HUES48 (cell line): Measurements from ENCODE around the gene LCAT.
A peak's percentile ranks its signal among the peaks of the same experiment; 100 is the strongest.
"Not testable (repeated sequence)": the region's sequence is repeated elsewhere in the genome, so short reads cannot be mapped to it uniquely, and the experiment has no call there.

Experiments
- H3K27ac ChIP-seq: one replicate; pipeline ENCODE4 v1.7.0; 2013; ENCODE audit warnings: low read depth, low read length, inconsistent platforms
- H3K27me3 ChIP-seq: 2 replicates; pipeline ENCODE4 v1.6.1; 2013; ENCODE audit warnings: mild to moderate bottlenecking, low read length; ENCODE audit not compliant: control insufficient read depth, insufficient read depth
- H3K36me3 ChIP-seq: 2 replicates; pipeline ENCODE4 v1.6.1; 2013; ENCODE audit warnings: low read length; ENCODE audit not compliant: control insufficient read depth, insufficient read depth
- H3K4me1 ChIP-seq: 2 replicates; pipeline ENCODE4 v1.6.1; 2013; ENCODE audit warnings: mild to moderate bottlenecking, low read length; ENCODE audit not compliant: control insufficient read depth, insufficient read depth
- H3K4me3 ChIP-seq: 2 replicates; pipeline ENCODE4 v1.5.1; 2013; ENCODE audit warnings: mild to moderate bottlenecking, low read depth, low read length
- H3K9ac ChIP-seq: 2 replicates; pipeline ENCODE4 v1.6.1; 2013; ENCODE audit warnings: mild to moderate bottlenecking, low read depth, low read length, moderate library complexity
- H3K9me3 ChIP-seq: 2 replicates; pipeline ENCODE4 v1.6.1; 2013; ENCODE audit warnings: low read length; ENCODE audit not compliant: control insufficient read depth, insufficient read depth

LCAT gene

DNA sequence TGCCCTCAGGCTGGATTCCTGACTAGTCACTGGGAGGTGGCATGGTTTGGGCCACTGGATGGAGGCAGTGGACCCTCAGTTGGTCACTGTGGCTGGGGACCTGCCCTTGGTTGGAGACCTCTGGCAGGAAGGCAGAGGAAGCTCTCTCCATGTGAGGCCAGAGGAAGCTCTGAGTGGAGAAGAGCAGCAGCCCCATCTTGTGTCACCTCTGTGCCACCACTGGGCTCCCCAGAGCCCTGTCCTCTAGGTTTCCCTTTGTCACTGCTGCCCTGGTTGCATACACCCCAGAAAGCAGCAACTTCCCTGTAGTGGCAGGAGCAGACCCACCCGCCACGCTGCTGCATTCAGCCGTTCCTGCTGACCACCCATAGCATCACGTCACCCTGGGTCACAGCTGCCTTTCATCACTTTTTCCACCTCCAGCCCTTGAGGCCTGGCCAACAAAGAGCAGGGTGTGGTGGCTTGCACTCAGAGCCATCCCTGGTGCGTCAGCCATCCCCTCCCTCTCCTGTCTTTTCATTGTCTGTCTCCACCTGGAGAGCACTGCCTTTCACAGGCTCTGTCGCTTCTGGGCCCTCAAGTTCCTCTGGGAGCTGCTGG is 24.2 kb downstream of the LCAT start:
- no peak overlapping the region for H3K27ac ChIP-seq
- H3K9ac ChIP-seq = no peak overlapping the region
- H3K4me1 ChIP-seq = peaks cover 14% of the 10 kb centered on the region
- no peaks in the 10 kb centered on the region for H3K9me3 ChIP-seq
- H3K27me3 ChIP-seq = no peaks in the 10 kb centered on the region
- peaks cover 17% of the 10 kb centered on the region for H3K36me3 ChIP-seq
- H3K4me3 ChIP-seq = no peak overlapping the region

- H3K9me3 ChIP-seq = no peaks in the 10 kb centered on the region
- peak overlapping the region; percentile 12 for H3K27ac ChIP-seq
- peaks cover 9% of the 10 kb centered on the region for H3K36me3 ChIP-seq
Measured at GRCh38 chr16:67917852-67918236, 26.1 kb downstream of the LCAT start.

GRCh38 chr16:67917140-67917851 is 26.6 kb downstream of the LCAT start:
- peak overlapping the region; percentile 12 for H3K27ac ChIP-seq
- H3K4me1 ChIP-seq = peaks cover 16% of the 10 kb centered on the region
- no peaks in the 10 kb centered on the region for H3K27me3 ChIP-seq
- no peak overlapping the region for H3K4me3 ChIP-seq
- no peaks in the 10 kb centered on the region for H3K9me3 ChIP-seq
- H3K9ac ChIP-seq = no peak overlapping the region
- H3K36me3 ChIP-seq = peaks cover 9% of the 10 kb centered on the region

More at GRCh38 chr16:67917852-67918236, 26.1 kb downstream of the LCAT start:
- no peaks in the 10 kb centered on the region for H3K27me3 ChIP-seq
- no peak overlapping the region for H3K9ac ChIP-seq
- H3K4me1 ChIP-seq = peaks cover 16% of the 10 kb centered on the region
- H3K4me3 ChIP-seq = no peak overlapping the region

DNA sequence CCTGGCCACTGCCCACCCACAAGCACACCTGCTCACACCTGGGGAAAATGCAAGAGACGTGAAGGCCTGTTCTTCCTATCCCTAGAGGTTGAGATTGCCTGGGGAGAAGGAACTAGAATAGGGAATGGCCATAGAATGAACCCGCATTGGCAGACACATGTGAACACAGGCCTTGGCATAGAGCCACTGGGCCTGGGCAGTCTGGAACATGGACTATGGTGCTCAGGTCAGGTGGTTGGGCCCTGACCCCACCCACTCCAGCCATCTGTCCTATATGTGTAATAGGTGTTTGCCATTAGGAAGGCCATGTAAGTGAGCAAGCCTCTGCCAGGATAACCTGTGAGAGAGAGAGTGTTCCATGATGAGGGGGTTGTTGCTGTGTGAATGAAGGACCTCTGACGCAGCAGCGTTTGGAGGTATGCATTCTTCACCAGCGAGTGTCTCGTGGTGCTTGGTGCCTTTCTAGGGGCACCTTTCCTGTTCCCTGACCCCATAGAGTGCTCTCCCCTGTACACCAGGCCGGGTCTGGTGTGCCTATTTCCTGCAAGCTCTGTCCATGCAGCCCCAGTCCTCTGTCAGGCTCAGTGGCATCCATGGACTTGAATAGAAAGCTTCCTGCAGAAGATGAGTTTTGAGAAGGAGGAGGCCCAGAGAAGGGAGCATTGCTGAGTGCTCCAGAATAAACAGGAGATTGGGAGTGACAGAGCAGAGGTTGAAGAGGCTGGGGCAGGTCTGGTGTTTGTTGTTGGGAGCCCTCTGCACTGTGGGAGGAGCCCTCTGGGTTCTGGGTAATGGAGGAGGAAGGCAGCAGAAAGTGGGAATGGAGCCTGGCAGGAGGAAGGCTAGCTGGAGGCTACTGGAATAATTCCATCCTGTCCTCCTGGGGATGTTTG is 27.8 kb downstream of the LCAT start:
- H3K36me3 ChIP-seq = peaks cover 16% of the 10 kb centered on the region
- no peak overlapping the region for H3K4me3 ChIP-seq
- H3K9me3 ChIP-seq = no peaks in the 10 kb centered on the region

DNA sequence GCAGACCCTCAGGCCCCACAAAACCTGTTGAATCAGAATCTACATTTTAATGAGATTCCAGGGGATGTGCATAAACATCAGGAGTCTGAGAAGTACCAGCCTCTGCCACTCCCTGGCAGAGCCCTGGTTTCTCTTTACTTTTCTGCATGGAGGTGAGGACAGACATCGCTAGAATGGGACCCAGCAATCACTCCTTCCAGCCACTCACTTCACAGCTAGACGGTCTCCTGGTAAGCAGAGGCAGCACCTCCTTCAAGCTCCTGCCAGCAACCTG is 28.5 kb downstream of the LCAT start:
- H3K4me3 ChIP-seq, H3K27me3 ChIP-seq, H3K9ac ChIP-seq, H3K9me3 ChIP-seq: not testable (repeated sequence)
- peaks cover 19% of the 10 kb centered on the region for H3K36me3 ChIP-seq
- peaks cover 16% of the 10 kb centered on the region for H3K4me1 ChIP-seq
- H3K27ac ChIP-seq = peak overlapping the region; percentile 50

More for the DNA sequence above, 27.8 kb downstream of the LCAT start:
- Histone ChIP-seq H3K4me1 (peaks cover 16% of the 10 kb centered on the region), H3K27me3 (no peaks in the 10 kb centered on the region), H3K27ac (peak overlapping the region; percentile 50), H3K9ac (no peak overlapping the region)

- Histone ChIP-seq H3K9ac (peak overlapping the region; percentile 8; the same call in 1 of the 2 replicates), H3K27ac (peak overlapping the region; percentile 50), H3K36me3 (peaks cover 24% of the 10 kb centered on the region)
Measured at GRCh38 chr16:67914758-67915495, 29.0 kb downstream of the LCAT start.

DNA sequence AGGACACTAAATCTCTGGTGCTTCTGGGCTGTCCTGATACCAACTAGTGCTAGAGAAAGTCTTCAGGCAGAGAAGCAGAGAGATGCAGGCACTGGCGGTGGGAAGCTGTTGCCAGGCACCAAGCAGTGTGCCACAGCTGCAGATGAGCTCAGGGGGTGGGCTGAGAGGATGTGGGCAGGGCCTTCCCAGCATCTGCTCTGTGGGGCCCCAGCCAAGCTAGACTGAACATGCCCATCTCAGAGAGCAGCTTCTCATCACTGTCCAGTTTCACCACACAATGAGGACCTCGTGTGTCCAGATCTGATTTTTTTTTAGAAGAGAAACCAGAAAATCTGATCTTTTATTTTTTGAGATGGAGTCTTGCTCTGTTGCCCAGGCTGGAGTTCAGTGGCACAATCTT is 33.8 kb downstream of the LCAT start:
- Histone ChIP-seq H3K27me3 (no peaks in the 10 kb centered on the region), H3K4me1 (peaks cover 7% of the 10 kb centered on the region), H3K4me3 (no peak overlapping the region), H3K36me3 (peaks cover 31% of the 10 kb centered on the region), H3K9me3 (no peaks in the 10 kb centered on the region), H3K27ac (no peak overlapping the region), H3K9ac (no peak overlapping the region)

More at GRCh38 chr16:67914758-67915495, 29.0 kb downstream of the LCAT start:
- no peak overlapping the region for H3K4me3 ChIP-seq
- H3K9me3 ChIP-seq = no peaks in the 10 kb centered on the region
- H3K27me3 ChIP-seq = no peaks in the 10 kb centered on the region
- H3K4me1 ChIP-seq = peaks cover 16% of the 10 kb centered on the region

- no peaks in the 10 kb centered on the region for H3K4me1 ChIP-seq
- no peaks in the 10 kb centered on the region for H3K27me3 ChIP-seq
- H3K9me3 ChIP-seq = no peaks in the 10 kb centered on the region
- no peak overlapping the region for H3K4me3 ChIP-seq
- H3K9ac ChIP-seq = no peak overlapping the region
- no peak overlapping the region for H3K27ac ChIP-seq
- peaks cover 31% of the 10 kb centered on the region for H3K36me3 ChIP-seq
Measured at GRCh38 chr16:67909056-67909742, 34.7 kb downstream of the LCAT start.

GRCh38 chr16:67907397-67908180 is 36.3 kb downstream of the LCAT start:
- Histone ChIP-seq H3K36me3 (peaks cover 38% of the 10 kb centered on the region), H3K9ac (no peak overlapping the region), H3K27me3 (no peaks in the 10 kb centered on the region), H3K9me3 (no peaks in the 10 kb centered on the region), H3K27ac (no peak overlapping the region), H3K4me1 (no peaks in the 10 kb centered on the region), H3K4me3 (no peak overlapping the region)

DNA sequence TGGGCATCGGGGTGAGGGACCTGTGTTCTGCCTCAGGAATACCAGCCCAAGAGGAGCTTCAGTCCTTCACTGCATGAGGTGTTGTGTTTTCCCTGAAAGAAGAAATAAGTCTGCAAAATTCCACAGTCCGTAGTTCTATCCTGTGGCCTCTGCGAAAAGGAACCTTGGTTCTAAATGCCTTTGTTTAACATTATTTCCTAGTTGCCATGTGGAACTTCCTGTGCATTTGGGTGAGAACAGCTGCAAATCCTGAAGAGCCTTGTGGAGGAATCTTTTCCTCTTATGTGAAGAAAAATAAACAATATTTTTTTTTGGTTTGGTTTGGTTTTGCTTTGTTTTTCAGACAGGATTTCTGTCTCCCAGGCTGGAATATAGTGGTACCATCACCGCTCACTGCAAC is 41.1 kb downstream of the LCAT start:
- no peak overlapping the region for H3K27ac ChIP-seq
- H3K36me3 ChIP-seq = peaks cover 9% of the 10 kb centered on the region; the same call in 1 of the 2 replicates
- no peak overlapping the region for H3K4me3 ChIP-seq
- no peaks in the 10 kb centered on the region for H3K4me1 ChIP-seq
- H3K9me3 ChIP-seq = no peaks in the 10 kb centered on the region
- no peaks in the 10 kb centered on the region for H3K27me3 ChIP-seq
- H3K9ac ChIP-seq = no peak overlapping the region
